ENCODE data around the gene DST. TPM values are rescaled to one million over a fixed set of nuclear protein-coding genes. Genes with fewer than 3 reads are reported as not detected.

The DST gene
- total and polyA plus RNA-seq, 2 donors: 56.2 to 311 TPM

GRCh38 chr6:56624046-56624727, 18.5 kb downstream of the DST start:
- Histone ChIP-seq H3K4me1 (ENCODE audit: control insufficient read depth in 2 of 2, insufficient read depth in 2 of 2, low read length in 2 of 2) (no peaks in the 10 kb centered on the region), H3K9me3 (ENCODE audit: control insufficient read depth in 2 of 2, insufficient read depth in 1 of 2, low read length in 1 of 2) (no peaks in the 10 kb centered on the region), H3K27me3 (ENCODE audit: control insufficient read depth in 2 of 2, insufficient read depth in 1 of 2, low read length in 1 of 2) (no peaks in the 10 kb centered on the region), H3K4me3 (ENCODE audit: low read length in 2 of 2) (no peak overlapping the region), H3K36me3 (ENCODE audit: control insufficient read depth in 2 of 2, insufficient read depth in 2 of 2, low read length in 1 of 2) (no peaks in the 10 kb centered on the region), H3K27ac (ENCODE audit: low read depth in 1 of 2, low read length in 1 of 2) (no peak overlapping the region)
- WGBS: 96% methylated on average over 5 of the region's 5 CpGs
- DNase-seq (ENCODE audit: low read depth in 6 of 9, low spot score in 9 of 9): no peak

DNA sequence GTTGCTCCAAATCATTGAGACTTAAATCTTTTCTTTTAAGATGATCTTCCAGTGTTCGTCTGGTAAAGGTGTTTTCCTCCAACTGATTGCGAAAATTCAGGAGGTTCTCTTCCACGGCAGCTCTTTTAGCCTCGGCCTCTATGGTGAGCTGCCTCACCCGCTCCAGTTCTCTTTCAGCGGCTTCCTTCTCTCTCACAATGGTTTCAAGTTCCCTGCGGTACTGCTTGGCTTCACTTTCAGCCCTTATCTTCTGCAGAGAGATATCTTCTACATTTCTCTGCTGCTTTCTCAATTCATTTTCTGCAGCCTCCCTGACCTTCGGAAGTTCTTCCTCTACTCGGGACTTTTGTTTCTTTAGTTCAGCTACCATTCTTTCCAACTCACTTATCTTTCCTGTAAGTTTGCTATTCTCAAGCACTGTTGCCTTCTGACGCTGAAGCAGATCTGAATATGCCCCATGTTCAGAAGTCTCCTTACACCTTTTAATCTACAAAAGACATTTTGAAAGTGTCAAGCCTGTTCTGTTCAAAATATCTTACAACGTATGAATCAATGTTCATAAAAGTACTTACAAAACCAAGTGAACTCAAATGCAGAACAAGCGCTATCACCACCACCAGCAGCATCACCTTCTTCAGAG, 22.3 kb downstream of the DST start:
- H3K27ac ChIP-seq (ENCODE audit: low read depth in 1 of 2, low read length in 1 of 2): no peak overlapping the region
- WGBS: 97% methylated on average over 12 of the region's 12 CpGs
- H3K9me3 ChIP-seq (ENCODE audit: control insufficient read depth in 2 of 2, insufficient read depth in 1 of 2, low read length in 1 of 2): no peaks in the 10 kb centered on the region
- H3K4me3 ChIP-seq (ENCODE audit: low read length in 2 of 2): no peak overlapping the region
- no peak for DNase-seq (ENCODE audit: low read depth in 6 of 9, low spot score in 9 of 9)
- no peaks in the 10 kb centered on the region for H3K27me3 ChIP-seq (ENCODE audit: control insufficient read depth in 2 of 2, insufficient read depth in 1 of 2, low read length in 1 of 2)
- H3K36me3 ChIP-seq (ENCODE audit: control insufficient read depth in 2 of 2, insufficient read depth in 2 of 2, low read length in 1 of 2): no peaks in the 10 kb centered on the region
- no peaks in the 10 kb centered on the region for H3K4me1 ChIP-seq (ENCODE audit: control insufficient read depth in 2 of 2, insufficient read depth in 2 of 2, low read length in 2 of 2)

DNA sequence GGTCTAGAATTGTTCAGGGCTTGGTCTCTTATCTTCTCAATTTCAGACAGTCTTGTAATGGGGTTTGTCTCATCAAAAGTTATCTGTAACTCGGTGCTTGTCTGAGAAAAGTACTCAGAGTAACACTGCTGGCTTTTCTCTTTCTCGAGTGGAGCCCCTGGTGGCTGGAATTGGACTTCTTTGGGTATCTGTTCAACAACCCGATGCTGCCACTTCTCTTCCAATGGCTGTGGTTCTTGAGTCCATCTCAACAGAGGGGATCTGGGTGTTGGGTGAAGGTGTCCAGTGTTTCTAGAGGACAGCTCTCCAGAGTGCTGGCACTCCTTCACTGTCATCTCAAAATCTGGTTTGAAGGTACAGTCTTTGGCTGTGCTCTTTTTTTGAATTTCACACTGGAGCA, 24.6 kb downstream of the DST start:
- Histone ChIP-seq H3K4me3 (ENCODE audit: low read length in 2 of 2) (no peak overlapping the region), H3K36me3 (ENCODE audit: control insufficient read depth in 2 of 2, insufficient read depth in 2 of 2, low read length in 1 of 2) (no peaks in the 10 kb centered on the region), H3K9me3 (ENCODE audit: control insufficient read depth in 2 of 2, insufficient read depth in 1 of 2, low read length in 1 of 2) (no peaks in the 10 kb centered on the region), H3K27me3 (ENCODE audit: control insufficient read depth in 2 of 2, insufficient read depth in 1 of 2, low read length in 1 of 2) (no peaks in the 10 kb centered on the region), H3K4me1 (ENCODE audit: control insufficient read depth in 2 of 2, insufficient read depth in 2 of 2, low read length in 2 of 2) (no peaks in the 10 kb centered on the region), H3K27ac (ENCODE audit: low read depth in 1 of 2, low read length in 1 of 2) (no peak overlapping the region)
- 95% methylated on average over 3 of the region's 3 CpGs for WGBS
- DNase-seq (ENCODE audit: low read depth in 6 of 9, low spot score in 9 of 9): no peak

GRCh38 chr6:56616967-56617366, 25.7 kb downstream of the DST start:
- no peaks in the 10 kb centered on the region for H3K9me3 ChIP-seq (ENCODE audit: control insufficient read depth in 2 of 2, insufficient read depth in 1 of 2, low read length in 1 of 2)
- H3K27me3 ChIP-seq (ENCODE audit: control insufficient read depth in 2 of 2, insufficient read depth in 1 of 2, low read length in 1 of 2): no peaks in the 10 kb centered on the region
- H3K27ac ChIP-seq (ENCODE audit: low read depth in 1 of 2, low read length in 1 of 2): no peak overlapping the region
- 98% methylated on average over 5 of the region's 5 CpGs for WGBS
- H3K4me3 ChIP-seq (ENCODE audit: low read length in 2 of 2): no peak overlapping the region
- no peaks in the 10 kb centered on the region for H3K4me1 ChIP-seq (ENCODE audit: control insufficient read depth in 2 of 2, insufficient read depth in 2 of 2, low read length in 2 of 2)
- no peaks in the 10 kb centered on the region for H3K36me3 ChIP-seq (ENCODE audit: control insufficient read depth in 2 of 2, insufficient read depth in 2 of 2, low read length in 1 of 2)
- no peak for DNase-seq (ENCODE audit: low read depth in 6 of 9, low spot score in 9 of 9)

DNA sequence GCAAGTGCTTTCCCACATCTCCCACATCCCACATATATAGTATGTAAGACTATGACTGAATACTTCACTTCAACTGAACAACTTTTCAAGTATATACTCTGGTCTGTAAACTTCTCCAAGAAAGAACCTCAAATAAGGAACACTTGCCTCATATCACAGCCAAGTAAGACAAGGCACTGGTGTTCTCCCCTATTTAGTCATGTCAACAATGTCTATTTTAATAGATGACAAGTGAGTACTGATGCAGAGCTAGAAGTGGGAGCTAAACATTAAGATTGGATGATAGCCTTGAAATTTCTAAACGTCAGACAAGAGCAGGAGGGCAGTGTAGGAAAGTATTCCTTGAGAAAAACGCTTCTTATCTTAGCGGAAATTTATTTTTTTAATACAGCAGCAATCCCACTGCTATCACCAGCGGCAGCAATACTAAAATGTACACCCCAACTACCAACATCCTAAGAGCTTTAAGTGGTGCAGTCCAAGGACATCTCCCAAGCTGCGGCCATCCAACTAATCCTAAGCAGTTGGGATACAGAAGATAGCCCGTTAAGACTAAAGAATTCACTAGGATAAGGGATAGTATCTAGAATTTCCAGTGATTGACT, 29.3 kb downstream of the DST start:
- Histone ChIP-seq H3K36me3 (ENCODE audit: control insufficient read depth in 2 of 2, insufficient read depth in 2 of 2, low read length in 1 of 2) (peaks cover 0 to 2% of the 10 kb centered on the region in 2 donors), H3K9me3 (ENCODE audit: control insufficient read depth in 2 of 2, insufficient read depth in 1 of 2, low read length in 1 of 2) (no peaks in the 10 kb centered on the region), H3K27ac (ENCODE audit: low read depth in 1 of 2, low read length in 1 of 2) (no peak overlapping the region), H3K4me3 (ENCODE audit: low read length in 2 of 2) (no peak overlapping the region), H3K27me3 (ENCODE audit: control insufficient read depth in 2 of 2, insufficient read depth in 1 of 2, low read length in 1 of 2) (no peaks in the 10 kb centered on the region), H3K4me1 (ENCODE audit: control insufficient read depth in 2 of 2, insufficient read depth in 2 of 2, low read length in 2 of 2) (no peaks in the 10 kb centered on the region)
- no peak for DNase-seq (ENCODE audit: low read depth in 6 of 9, low spot score in 9 of 9)
- 96% methylated on average over 6 of the region's 6 CpGs for WGBS

- H3K27ac ChIP-seq (ENCODE audit: low read depth in 1 of 2, low read length in 1 of 2): no peak overlapping the region
- H3K27me3 ChIP-seq (ENCODE audit: control insufficient read depth in 2 of 2, insufficient read depth in 1 of 2, low read length in 1 of 2): no peaks in the 10 kb centered on the region
- H3K4me3 ChIP-seq (ENCODE audit: low read length in 2 of 2): no peak overlapping the region
- peaks cover 0 to 2% of the 10 kb centered on the region in 2 donors for H3K36me3 ChIP-seq (ENCODE audit: control insufficient read depth in 2 of 2, insufficient read depth in 2 of 2, low read length in 1 of 2)
- no peaks in the 10 kb centered on the region for H3K9me3 ChIP-seq (ENCODE audit: control insufficient read depth in 2 of 2, insufficient read depth in 1 of 2, low read length in 1 of 2)
- no peaks in the 10 kb centered on the region for H3K4me1 ChIP-seq (ENCODE audit: control insufficient read depth in 2 of 2, insufficient read depth in 2 of 2, low read length in 2 of 2)
- DNase-seq (ENCODE audit: low read depth in 6 of 9, low spot score in 9 of 9): no peak
- WGBS: 99% methylated on average over 4 of the region's 4 CpGs
These were observed 34.4 kb downstream of the DST start for GRCh38 chr6:56608332-56608731.

DNA sequence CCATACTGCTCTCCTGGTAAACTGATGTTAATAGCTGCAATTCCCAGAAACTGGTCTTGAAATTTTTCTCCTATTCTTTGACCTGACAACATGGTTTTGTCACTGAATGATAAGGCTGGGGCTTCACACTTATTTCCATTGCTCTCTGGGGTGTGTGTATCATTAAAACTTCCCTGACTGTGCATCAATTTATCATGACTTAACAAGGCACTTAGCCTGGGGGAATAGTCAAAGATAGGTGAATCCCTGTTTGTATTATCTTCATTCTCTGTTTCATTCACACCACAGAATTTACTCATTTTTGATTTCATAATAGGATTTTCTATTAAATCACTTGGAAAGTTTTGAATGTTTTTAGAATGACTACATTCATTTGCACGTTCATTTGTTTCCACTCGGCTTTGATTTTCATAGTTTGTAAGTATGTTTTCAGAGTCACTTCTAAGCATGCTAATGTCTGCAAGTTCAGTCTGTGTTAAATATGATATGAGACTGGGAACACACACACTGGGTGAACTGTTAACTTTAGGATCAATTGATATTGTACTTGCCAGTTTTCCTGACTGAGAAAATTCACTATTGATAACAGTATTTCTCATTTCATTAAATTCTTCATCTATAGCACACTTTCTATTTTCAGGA, 35.5 kb downstream of the DST start:
- WGBS: 100% methylated on average over 2 of the region's 2 CpGs
- Histone ChIP-seq H3K4me3 (ENCODE audit: low read length in 2 of 2) (no peak overlapping the region), H3K27me3 (ENCODE audit: control insufficient read depth in 2 of 2, insufficient read depth in 1 of 2, low read length in 1 of 2) (no peaks in the 10 kb centered on the region), H3K4me1 (ENCODE audit: control insufficient read depth in 2 of 2, insufficient read depth in 2 of 2, low read length in 2 of 2) (no peaks in the 10 kb centered on the region), H3K36me3 (ENCODE audit: control insufficient read depth in 2 of 2, insufficient read depth in 2 of 2, low read length in 1 of 2) (peaks cover 0 to 2% of the 10 kb centered on the region in 2 donors), H3K9me3 (ENCODE audit: control insufficient read depth in 2 of 2, insufficient read depth in 1 of 2, low read length in 1 of 2) (no peaks in the 10 kb centered on the region), H3K27ac (ENCODE audit: low read depth in 1 of 2, low read length in 1 of 2) (no peak overlapping the region)
- DNase-seq (ENCODE audit: low read depth in 6 of 9, low spot score in 9 of 9): no peak

- no peak for DNase-seq (ENCODE audit: low read depth in 6 of 9, low spot score in 9 of 9)
- H3K27ac ChIP-seq (ENCODE audit: low read depth in 1 of 2, low read length in 1 of 2): no peak overlapping the region
- WGBS: 100% methylated on average over 1 of the region's 1 CpG
- H3K9me3 ChIP-seq (ENCODE audit: control insufficient read depth in 2 of 2, insufficient read depth in 1 of 2, low read length in 1 of 2): no peaks in the 10 kb centered on the region
- H3K36me3 ChIP-seq (ENCODE audit: control insufficient read depth in 2 of 2, insufficient read depth in 2 of 2, low read length in 1 of 2): peaks cover 0 to 2% of the 10 kb centered on the region in 2 donors
- no peaks in the 10 kb centered on the region for H3K4me1 ChIP-seq (ENCODE audit: control insufficient read depth in 2 of 2, insufficient read depth in 2 of 2, low read length in 2 of 2)
- H3K27me3 ChIP-seq (ENCODE audit: control insufficient read depth in 2 of 2, insufficient read depth in 1 of 2, low read length in 1 of 2): no peaks in the 10 kb centered on the region
- H3K4me3 ChIP-seq (ENCODE audit: low read length in 2 of 2): no peak overlapping the region
These were observed 37.3 kb downstream of the DST start for GRCh38 chr6:56605435-56605834.

DNA sequence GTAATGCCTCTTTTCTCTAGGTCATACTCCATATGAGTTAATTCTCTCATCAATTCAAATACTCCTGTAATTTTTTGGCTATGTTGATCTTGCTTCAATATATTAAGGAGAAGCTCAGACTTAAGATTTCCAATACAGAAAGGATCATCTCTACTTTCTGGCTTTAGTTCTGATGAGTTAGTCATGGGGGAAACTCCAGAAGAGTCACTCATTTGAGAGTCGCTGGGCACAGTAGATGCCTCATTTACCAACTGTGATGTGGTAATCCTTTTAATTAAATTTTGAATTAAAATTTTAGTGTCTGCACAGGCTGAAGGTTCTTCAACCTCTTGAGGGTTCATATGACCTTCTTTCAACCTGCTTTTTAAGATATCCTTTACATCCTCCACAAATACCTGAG, 38.5 kb downstream of the DST start:
- DNase-seq (ENCODE audit: low read depth in 6 of 9, low spot score in 9 of 9): no peak
- H3K4me3 ChIP-seq (ENCODE audit: low read length in 2 of 2): no peak overlapping the region
- H3K27ac ChIP-seq (ENCODE audit: low read depth in 1 of 2, low read length in 1 of 2): no peak overlapping the region
- H3K27me3 ChIP-seq (ENCODE audit: control insufficient read depth in 2 of 2, insufficient read depth in 1 of 2, low read length in 1 of 2): no peaks in the 10 kb centered on the region
- no peaks in the 10 kb centered on the region for H3K9me3 ChIP-seq (ENCODE audit: control insufficient read depth in 2 of 2, insufficient read depth in 1 of 2, low read length in 1 of 2)
- H3K36me3 ChIP-seq (ENCODE audit: control insufficient read depth in 2 of 2, insufficient read depth in 2 of 2, low read length in 1 of 2): peaks cover 0 to 2% of the 10 kb centered on the region in 2 donors
- no peaks in the 10 kb centered on the region for H3K4me1 ChIP-seq (ENCODE audit: control insufficient read depth in 2 of 2, insufficient read depth in 2 of 2, low read length in 2 of 2)
- 99% methylated on average over 1 of the region's 1 CpG for WGBS
